Measurements from ENCODE around the gene VWA1. TPM values are rescaled to one million over a fixed set of nuclear protein-coding genes. Genes with fewer than 3 reads are reported as not detected.
"Not testable (repeated sequence)": the region's sequence is repeated elsewhere in the genome, so short reads cannot be mapped to it uniquely, and the experiment has no call there.

VWA1 gene
- total RNA-seq, 4 donors from 2014 or later, result 142 to 261 (median 161) TPM

DNA sequence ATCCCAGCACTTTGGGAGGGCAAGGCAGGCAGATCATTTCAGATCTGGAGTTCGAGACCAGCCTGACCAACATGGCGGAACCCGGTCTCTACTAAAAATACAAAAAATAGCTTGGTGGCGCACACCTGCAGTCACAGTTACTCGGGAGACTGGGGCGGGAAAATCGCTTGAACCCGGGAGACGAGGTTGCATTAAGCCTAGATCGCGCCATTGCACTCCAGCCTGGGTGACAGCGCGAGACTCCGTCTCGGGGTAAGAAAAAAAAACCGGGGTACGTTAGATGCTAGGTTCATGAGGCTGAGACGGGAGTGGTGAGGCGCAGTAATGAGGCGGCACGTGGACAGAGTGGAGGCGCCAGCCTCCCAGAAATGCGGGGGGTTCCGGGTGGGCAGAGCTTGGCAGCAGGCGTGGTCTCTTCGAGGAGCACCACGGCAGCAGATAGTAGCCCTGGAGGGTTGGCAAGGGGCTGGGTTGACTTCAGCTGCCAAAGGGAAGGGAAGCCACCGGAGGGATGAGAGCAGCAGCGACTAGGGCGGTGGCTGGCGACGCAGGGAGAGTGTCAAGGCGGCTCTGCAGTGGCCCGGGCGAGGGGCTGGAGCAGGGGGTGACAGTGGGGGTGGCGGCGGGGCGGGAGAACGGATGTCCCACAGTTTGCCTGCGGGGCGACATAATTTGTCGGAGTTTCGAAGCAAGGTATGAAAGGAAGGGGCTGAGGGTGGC, 29.2 kb upstream of the VWA1 start:
- H3K27me3 ChIP-seq, result no peaks in the 10 kb centered on the region
- peaks cover 4 to 72% (median 21%) of the 10 kb centered on the region in 4 donors for H3K4me1 ChIP-seq
- peaks cover 0 to 55% (median 0%) of the 10 kb centered on the region in 3 donors for H3K36me3 ChIP-seq
- H3K27ac ChIP-seq, result peak overlapping the region; percentile 53 to 91 (median 84)
- TF ChIP-seq, protein P1, sequence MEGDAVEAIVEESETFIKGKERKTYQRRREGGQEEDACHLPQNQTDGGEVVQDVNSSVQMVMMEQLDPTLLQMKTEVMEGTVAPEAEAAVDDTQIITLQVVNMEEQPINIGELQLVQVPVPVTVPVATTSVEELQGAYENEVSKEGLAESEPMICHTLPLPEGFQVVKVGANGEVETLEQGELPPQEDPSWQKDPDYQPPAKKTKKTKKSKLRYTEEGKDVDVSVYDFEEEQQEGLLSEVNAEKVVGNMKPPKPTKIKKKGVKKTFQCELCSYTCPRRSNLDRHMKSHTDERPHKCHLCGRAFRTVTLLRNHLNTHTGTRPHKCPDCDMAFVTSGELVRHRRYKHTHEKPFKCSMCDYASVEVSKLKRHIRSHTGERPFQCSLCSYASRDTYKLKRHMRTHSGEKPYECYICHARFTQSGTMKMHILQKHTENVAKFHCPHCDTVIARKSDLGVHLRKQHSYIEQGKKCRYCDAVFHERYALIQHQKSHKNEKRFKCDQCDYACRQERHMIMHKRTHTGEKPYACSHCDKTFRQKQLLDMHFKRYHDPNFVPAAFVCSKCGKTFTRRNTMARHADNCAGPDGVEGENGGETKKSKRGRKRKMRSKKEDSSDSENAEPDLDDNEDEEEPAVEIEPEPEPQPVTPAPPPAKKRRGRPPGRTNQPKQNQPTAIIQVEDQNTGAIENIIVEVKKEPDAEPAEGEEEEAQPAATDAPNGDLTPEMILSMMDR (IDR thresholded peaks at IDR 0.05), result no peak
- 37 to 41% methylated on average over 43 of the region's 43 CpGs for WGBS, 2 donors
- no peak for DNase-seq (ENCODE audit: low spot score in 2 of 2)
- no peaks in the 10 kb centered on the region for H3K9me3 ChIP-seq
- peak overlapping the region; percentile 76 to 98 (median 88) for H3K4me3 ChIP-seq

DNA sequence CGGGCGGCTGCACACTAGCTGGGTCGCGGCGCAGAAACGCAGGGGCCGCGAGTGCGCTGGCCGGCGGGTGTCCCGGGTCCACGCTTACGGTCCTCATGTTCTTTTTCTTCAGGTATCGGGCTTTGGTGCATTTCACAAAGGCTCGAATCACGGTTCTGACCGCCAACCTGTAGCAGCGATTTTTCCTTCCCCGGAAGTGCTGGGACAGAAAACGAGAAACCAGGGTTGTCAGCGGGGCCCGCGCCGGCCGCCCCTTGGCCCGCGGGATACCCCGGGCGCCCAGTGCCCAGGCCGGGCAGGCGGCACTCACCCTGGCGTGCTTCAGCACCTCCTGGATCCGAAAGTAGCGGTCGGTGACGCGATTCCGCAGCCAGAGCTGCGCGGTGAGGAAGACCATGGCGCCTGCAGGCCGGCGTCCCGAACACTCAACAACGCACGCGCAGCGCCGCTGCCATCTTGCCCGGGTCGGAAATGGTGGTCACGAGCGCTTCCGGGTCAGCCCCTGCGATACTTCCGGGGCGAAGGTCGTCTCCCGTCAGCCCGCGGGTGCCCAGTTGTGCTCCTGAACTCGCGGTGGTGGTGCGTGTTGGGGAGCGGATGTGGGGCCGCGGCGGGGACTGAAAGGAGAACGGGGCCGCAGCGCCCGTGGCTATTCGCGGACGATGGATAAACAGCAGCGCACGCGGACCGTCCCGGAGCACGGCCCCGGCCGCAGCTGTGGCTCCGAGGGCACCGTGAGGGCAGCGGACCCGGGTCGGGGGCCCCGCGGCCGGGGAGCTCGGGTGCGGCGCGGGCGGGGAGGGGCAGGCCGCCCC, 28.5 kb upstream of the VWA1 start, which contains the start of gene MRPL20:
Gene MRPL20 (minus strand): TSS at position 473 of the 815 bp plus-strand sequence. CDS start 76 bp downstream, at position 397.
- Histone ChIP-seq H3K4me1 (peaks cover 4 to 65% (median 21%) of the 10 kb centered on the region in 4 donors), H3K27me3 (no peaks in the 10 kb centered on the region), H3K36me3 (peaks cover 0 to 47% (median 0%) of the 10 kb centered on the region in 3 donors), H3K9me3 (no peaks in the 10 kb centered on the region), H3K27ac (peak within 1 kb of the TSS; percentile 53 to 91 (median 86)), H3K4me3 (peak within 1 kb of the TSS; percentile 76 to 98 (median 88))
- TF ChIP-seq EP300 (IDR thresholded peaks at IDR 0.05) (peak; percentile 82 to 98), POLR2A (IDR thresholded peaks at IDR 0.05) (peak; percentile 40 to 75)
- TF ChIP-seq, protein P1 (IDR thresholded peaks at IDR 0.05), result peak in 1 of 5 experiments; percentile 28
- peak; percentile 88 to 90 for DNase-seq (ENCODE audit: low spot score in 2 of 2)
- 0% methylated on average over 49 to 76 of the region's 98 CpGs for WGBS, 2 donors

DNA sequence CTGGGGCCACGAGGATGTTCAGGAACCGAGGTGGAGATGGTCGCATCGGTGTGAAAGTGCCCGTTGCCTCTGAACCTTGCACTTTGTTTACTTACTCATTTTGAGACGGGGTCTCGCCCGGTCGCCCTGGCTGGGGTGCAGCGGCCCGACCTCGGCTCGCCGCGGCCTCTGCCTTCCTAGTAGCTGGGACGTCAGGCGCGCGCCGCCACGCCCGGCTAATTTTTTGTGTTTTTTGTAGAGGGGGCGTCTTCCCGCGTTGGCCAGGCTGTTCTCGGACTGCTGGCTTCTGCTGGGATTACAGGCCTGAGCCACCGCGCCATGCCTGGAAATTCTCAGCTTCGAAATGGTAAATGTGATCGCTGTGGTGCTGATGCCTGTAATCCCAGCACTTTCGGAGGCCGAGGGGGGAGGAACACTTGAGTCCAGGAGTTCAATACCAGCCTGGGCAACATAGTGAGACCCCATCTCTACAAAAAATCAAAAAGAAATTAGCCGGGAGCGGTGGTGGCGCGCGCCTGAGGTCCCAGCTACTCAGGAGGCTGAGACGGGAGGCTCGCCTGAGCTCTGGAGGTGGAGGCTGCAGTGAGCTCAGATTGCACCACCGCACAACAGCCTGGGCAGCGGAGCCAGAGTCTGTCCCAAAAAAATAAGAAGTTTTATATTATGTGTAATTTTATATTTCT, 27.7 kb upstream of the VWA1 start:
- no peak for DNase-seq (ENCODE audit: low spot score in 2 of 2)
- Histone ChIP-seq H3K9me3 (no peaks in the 10 kb centered on the region), H3K27ac (peak overlapping the region; percentile 32 to 91 (median 86)), H3K4me3 (peak overlapping the region; percentile 76 to 98 (median 88)), H3K27me3 (no peaks in the 10 kb centered on the region), H3K36me3 (peaks cover 0 to 40% (median 0%) of the 10 kb centered on the region in 3 donors), H3K4me1 (peaks cover 4 to 62% (median 21%) of the 10 kb centered on the region in 4 donors)
- WGBS, 2 donors, result 11 to 13% methylated on average over 36 to 41 of the region's 41 CpGs
- TF ChIP-seq EP300 (IDR thresholded peaks at IDR 0.05) (no peak), POLR2A (IDR thresholded peaks at IDR 0.05) (no peak)
- TF ChIP-seq, protein P1 (IDR thresholded peaks at IDR 0.05), result no peak

DNA sequence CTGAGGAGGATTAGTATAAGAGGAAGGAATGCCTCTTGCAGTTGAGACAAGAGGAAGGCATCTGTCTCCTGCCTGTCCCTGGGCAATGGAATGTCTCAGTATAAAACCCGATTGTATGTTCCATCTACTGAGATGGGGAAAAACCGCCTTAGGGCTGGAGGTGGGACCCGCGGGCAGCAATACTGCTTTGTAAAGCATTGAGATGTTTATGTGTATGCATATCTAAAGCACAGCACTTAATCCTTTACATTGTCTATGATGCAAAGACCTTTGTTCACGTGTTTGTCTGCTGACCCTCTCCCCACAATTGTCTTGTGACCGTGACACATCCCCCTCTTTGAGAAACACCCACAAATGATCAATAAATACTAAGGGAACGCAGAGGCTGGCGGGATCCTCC, 25.3 kb upstream of the VWA1 start:
- Histone ChIP-seq H3K4me1 (peaks cover 4 to 41% (median 18%) of the 10 kb centered on the region in 4 donors), H3K36me3 (peaks cover 0 to 22% (median 0%) of the 10 kb centered on the region in 3 donors)
- not testable (repeated sequence) for H3K27ac ChIP-seq; H3K4me3 ChIP-seq; H3K9me3 ChIP-seq; H3K27me3 ChIP-seq; DNase-seq (ENCODE audit: low spot score in 2 of 2)
- 43 to 51% methylated on average over 8 of the region's 8 CpGs for WGBS, 2 donors

DNA sequence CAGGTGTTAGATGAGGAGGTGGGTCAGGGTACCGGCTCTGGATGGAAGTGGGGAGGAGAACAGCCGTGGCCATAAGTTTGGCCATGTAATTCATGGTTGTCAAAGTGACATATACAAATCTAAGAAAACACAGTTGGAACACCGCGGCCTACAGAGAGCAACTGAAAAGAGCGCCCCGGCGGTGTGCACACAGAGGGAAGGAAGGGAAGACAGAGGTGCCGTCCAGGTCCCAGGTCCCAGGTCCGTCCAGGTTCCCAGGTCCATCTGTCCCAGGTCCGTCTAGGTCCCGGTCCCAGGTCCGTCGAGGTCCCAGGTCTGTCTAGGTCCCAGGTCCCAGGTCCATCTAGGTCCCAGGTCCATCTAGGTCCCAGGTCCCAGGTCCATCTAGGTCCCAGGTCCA, 23.9 kb upstream of the VWA1 start:
- no peak overlapping the region for H3K27ac ChIP-seq
- no peak for DNase-seq (ENCODE audit: low spot score in 2 of 2)
- TF ChIP-seq EP300 (IDR thresholded peaks at IDR 0.05) (no peak), POLR2A (IDR thresholded peaks at IDR 0.05) (no peak)
- TF ChIP-seq, protein P1 (IDR thresholded peaks at IDR 0.05), result no peak
- H3K27me3 ChIP-seq, result no peaks in the 10 kb centered on the region
- H3K36me3 ChIP-seq, result peaks cover 0 to 13% (median 0%) of the 10 kb centered on the region in 3 donors
- H3K4me1 ChIP-seq, result peaks cover 0 to 28% (median 7%) of the 10 kb centered on the region in 4 donors
- 91 to 96% methylated on average over 13 of the region's 13 CpGs for WGBS, 2 donors
- no peaks in the 10 kb centered on the region for H3K9me3 ChIP-seq
- H3K4me3 ChIP-seq, result no peak overlapping the region

DNA sequence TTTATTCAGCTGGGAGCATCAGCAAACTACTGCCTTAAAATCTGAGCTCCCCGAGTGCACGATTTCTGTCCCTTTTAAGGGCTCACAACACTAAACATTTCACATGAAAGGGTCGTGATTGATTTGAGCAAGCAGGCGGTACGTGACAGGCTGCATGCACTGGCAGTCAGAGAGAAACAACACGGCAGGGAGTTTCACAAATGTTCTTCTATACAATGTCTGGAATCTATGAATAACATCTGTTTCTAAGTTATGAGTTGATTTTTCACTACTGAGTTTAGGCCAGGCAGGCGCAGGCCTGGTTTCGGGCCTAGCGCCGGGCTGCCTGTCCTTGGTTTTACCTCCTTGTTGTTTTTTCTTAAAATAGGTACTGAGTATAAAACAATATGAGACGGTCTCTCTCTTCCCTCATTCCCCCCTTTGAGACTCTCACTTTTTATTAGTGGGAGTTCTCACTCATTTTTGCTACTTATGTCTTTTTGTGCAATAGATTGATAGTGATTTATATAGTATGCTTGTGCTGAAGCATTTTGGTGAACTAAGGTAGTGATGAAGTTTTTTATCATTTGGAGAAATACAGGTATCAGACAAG, 23.1 kb upstream of the VWA1 start:
- Histone ChIP-seq H3K4me1 (peaks cover 0 to 28% (median 7%) of the 10 kb centered on the region in 4 donors), H3K36me3 (peaks cover 0 to 13% (median 0%) of the 10 kb centered on the region in 3 donors)
- H3K9me3 ChIP-seq; H3K27me3 ChIP-seq; H3K4me3 ChIP-seq; H3K27ac ChIP-seq; DNase-seq (ENCODE audit: low spot score in 2 of 2): not testable (repeated sequence)
- 93 to 94% methylated on average over 11 of the region's 11 CpGs for WGBS, 2 donors

Data from tibial nerve (tissue), 4 donors.